HG02884 (cell line): Measurements from ENCODE around the gene PAQR4.

ENCODE experiments used
- ATAC-seq: cut with Tn5 transposase; IDR thresholded peaks from one replicate; pipeline ENCODE4 v1.9.1; 2021; ENCODE audit warnings: mild to moderate bottlenecking, moderate library complexity; ENCODE audit not compliant: unreplicated experiment

Gene PAQR4

DNA sequence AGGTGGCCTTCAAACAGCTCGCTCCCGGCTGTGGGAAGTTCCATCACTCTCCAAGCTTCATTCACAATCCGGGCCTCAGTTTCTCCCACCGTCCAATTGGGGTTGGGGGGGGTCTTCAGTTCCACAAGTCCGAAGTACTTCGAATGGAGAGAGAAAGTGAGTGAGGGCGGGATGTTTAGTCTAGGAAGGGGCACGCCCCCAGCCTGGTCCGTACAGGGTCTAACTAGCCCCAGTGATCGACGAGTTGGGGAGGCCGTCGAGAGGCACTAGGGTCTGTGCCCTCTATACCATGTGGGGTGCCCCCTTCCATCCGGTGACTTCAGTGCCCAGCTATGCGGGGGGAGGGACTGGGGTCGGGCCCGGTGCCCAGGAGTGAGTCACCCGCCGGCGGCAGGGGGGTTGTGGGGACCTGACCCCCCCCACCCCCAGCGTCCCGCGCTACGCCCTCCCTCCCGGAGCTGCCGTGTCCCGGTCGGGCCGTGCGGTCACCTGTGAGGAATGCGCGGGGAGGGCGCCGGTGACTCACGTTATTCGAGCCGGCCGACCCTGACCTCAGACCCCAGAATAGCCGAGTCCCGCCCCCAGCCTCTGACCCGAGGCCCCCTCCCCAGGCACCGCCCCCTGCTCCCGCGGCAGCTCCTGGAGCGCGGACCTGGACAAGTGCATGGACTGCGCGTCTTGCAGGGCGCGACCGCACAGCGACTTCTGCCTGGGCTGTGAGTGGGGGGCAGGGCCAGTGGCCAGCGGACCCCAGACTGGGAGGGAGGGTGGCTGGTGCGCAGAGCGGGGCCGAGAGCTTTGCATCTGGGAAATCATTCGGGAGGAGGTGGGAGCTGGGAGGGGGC is 51.7 kb downstream of the PAQR4 start:
- ATAC-seq: no peak

DNA sequence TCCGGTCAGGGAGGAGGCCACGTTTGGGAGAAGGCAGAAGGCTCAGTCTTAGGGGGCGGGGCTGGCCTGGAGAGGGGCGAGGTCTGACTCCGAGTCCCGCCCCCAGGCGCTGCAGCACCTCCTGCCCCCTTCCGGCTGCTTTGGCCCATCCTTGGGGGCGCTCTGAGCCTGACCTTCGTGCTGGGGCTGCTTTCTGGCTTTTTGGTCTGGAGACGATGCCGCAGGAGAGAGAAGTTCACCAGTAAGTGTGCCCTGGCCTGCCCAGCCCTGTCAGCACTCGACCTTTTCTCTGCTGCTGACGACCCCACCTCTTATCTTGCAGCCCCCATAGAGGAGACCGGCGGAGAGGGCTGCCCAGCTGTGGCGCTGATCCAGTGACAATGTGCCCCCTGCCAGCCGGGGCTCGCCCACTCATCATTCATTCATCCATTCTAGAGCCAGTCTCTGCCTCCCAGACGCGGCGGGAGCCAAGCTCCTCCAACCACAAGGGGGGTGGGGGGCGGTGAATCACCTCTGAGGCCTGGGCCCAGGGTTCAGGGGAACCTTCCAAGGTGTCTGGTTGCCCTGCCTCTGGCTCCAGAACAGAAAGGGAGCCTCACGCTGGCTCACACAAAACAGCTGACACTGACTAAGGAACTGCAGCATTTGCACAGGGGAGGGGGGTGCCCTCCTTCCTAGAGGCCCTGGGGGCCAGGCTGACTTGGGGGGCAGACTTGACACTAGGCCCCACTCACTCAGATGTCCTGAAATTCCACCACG is 52.5 kb downstream of the PAQR4 start:
- ATAC-seq: no peak

- no peak for ATAC-seq
Measured at GRCh38 chr16:3022208-3022683, 53.1 kb downstream of the PAQR4 start.

- ATAC-seq: no peak
Measured at GRCh38 chr16:3022684-3023414, 53.7 kb downstream of the PAQR4 start.
